ENCODE results near the gene POLRMT.
A peak's percentile ranks its signal among the peaks of the same experiment; 100 is the strongest.

Gene POLRMT

DNA sequence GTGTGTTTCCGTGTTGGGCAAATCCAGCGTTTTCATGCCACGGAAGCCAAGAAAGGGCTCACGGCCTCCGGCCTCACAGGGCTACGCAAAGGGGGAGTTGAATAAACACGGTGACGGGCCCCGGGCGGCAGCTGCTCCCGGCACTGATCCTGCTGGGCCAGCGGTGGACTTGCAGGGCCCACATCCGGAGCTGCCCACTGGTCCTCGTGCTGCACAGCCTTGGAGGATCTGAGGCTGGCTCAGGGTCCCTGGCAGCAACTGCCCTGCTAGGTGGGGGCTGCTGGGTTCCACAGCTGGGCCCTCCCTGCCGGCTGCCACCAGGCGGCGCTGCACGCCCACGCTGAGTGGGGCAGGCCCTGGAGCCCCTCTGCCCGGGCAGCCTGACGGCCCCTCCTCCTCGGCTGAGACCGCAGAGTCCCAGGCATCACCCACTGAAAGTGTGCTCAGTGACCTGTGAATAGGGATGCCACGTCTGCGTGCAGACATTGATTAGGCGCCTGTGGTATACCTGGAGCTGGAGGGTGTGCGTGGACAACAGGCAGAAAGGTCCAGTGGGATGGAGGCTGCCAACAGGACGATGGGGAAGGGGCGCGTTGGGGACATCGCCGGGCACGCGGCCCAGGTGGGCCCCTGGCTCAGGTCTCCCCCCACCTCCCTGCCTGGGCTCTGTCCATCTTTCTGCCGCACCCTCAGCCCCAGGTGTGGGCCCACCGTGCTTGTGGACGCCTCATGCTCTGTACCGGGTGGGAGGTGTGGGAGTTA lies 48.9 kb downstream of the POLRMT start (continued):
- TF ChIP-seq, protein P1, sequence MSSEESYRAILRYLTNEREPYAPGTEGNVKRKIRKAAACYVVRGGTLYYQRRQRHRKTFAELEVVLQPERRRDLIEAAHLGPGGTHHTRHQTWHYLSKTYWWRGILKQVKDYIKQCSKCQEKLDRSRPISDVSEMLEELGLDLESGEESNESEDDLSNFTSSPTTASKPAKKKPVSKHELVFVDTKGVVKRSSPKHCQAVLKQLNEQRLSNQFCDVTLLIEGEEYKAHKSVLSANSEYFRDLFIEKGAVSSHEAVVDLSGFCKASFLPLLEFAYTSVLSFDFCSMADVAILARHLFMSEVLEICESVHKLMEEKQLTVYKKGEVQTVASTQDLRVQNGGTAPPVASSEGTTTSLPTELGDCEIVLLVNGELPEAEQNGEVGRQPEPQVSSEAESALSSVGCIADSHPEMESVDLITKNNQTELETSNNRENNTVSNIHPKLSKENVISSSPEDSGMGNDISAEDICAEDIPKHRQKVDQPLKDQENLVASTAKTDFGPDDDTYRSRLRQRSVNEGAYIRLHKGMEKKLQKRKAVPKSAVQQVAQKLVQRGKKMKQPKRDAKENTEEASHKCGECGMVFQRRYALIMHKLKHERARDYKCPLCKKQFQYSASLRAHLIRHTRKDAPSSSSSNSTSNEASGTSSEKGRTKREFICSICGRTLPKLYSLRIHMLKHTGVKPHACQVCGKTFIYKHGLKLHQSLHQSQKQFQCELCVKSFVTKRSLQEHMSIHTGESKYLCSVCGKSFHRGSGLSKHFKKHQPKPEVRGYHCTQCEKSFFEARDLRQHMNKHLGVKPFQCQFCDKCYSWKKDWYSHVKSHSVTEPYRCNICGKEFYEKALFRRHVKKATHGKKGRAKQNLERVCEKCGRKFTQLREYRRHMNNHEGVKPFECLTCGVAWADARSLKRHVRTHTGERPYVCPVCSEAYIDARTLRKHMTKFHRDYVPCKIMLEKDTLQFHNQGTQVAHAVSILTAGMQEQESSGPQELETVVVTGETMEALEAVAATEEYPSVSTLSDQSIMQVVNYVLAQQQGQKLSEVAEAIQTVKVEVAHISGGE (tag by site-specific recombination; conservative IDR thresholded peaks at IDR 0.05; ENCODE audit: low read depth), result no peak
- TF ChIP-seq ZXDB (tag by site-specific recombination; IDR thresholded peaks at IDR 0.05) (peak; percentile 50; the same call in 1 of the 2 replicates), GLI2 (tag by site-specific recombination; IDR thresholded peaks at IDR 0.05; ENCODE audit: borderline replicate concordance, low read depth) (no peak), ZNF175 (tag by site-specific recombination; IDR thresholded peaks at IDR 0.05) (no peak), SCRT2 (tag by site-specific recombination; IDR thresholded peaks at IDR 0.05) (no peak), ZNF658 (tag by site-specific recombination; IDR thresholded peaks at IDR 0.05) (no peak), YY1 (tag by site-specific recombination; IDR thresholded peaks at IDR 0.05) (no peak), ZNF792 (tag by site-specific recombination; IDR thresholded peaks at IDR 0.05) (peak; percentile 98), GLIS2 (tag by site-specific recombination; IDR thresholded peaks at IDR 0.05) (no peak), EGR2 (tag by site-specific recombination; IDR thresholded peaks at IDR 0.05; ENCODE audit: low read depth) (peak; percentile 73), ZNF302 (tag by site-specific recombination; IDR thresholded peaks at IDR 0.05; ENCODE audit: low read depth) (no peak), BCL11B (tag by site-specific recombination; IDR thresholded peaks at IDR 0.05; ENCODE audit: low read depth) (no peak), ZNF324 (tag by site-specific recombination; IDR thresholded peaks at IDR 0.05) (no peak), ZBTB7A (tag by site-specific recombination; IDR thresholded peaks at IDR 0.05; ENCODE audit: low read depth) (0 out of 2 replicates have a peak, but pooled peaks have one; percentile 71), ZNF561 (tag by site-specific recombination; IDR thresholded peaks at IDR 0.05; ENCODE audit: borderline replicate concordance) (no peak), ZNF274 (IDR thresholded peaks at IDR 0.05; ENCODE audit: low read length) (no peak), ZNF274 (tag by site-specific recombination; IDR thresholded peaks at IDR 0.05; ENCODE audit: borderline replicate concordance) (no peak), ZNF843 (tag by site-specific recombination; IDR thresholded peaks at IDR 0.05) (0 out of 2 replicates have a peak, but pooled peaks have one; percentile 18), WT1 (tag by site-specific recombination; IDR thresholded peaks at IDR 0.05) (peak; percentile 11; the same call in 1 of the 2 replicates), ZSCAN23 (tag by site-specific recombination; IDR thresholded peaks at IDR 0.05) (no peak), ZSCAN30 (tag by site-specific recombination; IDR thresholded peaks at IDR 0.05) (peak; percentile 84), OSR2 (tag by site-specific recombination; IDR thresholded peaks at IDR 0.05) (no peak), ZNF221 (tag by site-specific recombination; IDR thresholded peaks at IDR 0.05; ENCODE audit: borderline replicate concordance) (no peak), ZBTB8A (tag by site-specific recombination; IDR thresholded peaks at IDR 0.05) (peak; percentile 19; the same call in 1 of the 2 replicates), ZFP69B (tag by site-specific recombination; IDR thresholded peaks at IDR 0.05) (0 out of 2 replicates have a peak, but pooled peaks have one; percentile 39), KLF8 (tag by site-specific recombination; IDR thresholded peaks at IDR 0.05) (peak; percentile 48; the same call in 1 of the 2 replicates), ZNF501 (tag by site-specific recombination; IDR thresholded peaks at IDR 0.05) (no peak), ZNF174 (tag by site-specific recombination; IDR thresholded peaks at IDR 0.05) (no peak), GLI4 (tag by site-specific recombination; IDR thresholded peaks at IDR 0.05) (no peak), ZBTB20 (tag by site-specific recombination; IDR thresholded peaks at IDR 0.05) (no peak; the same call in 1 of the 2 replicates), SP7 (tag by site-specific recombination; IDR thresholded peaks at IDR 0.05) (peak; percentile 51; the same call in 1 of the 2 replicates), ZNF560 (tag by site-specific recombination; IDR thresholded peaks at IDR 0.05; ENCODE audit: borderline replicate concordance) (no peak)
- TF ChIP-seq, protein P2, sequence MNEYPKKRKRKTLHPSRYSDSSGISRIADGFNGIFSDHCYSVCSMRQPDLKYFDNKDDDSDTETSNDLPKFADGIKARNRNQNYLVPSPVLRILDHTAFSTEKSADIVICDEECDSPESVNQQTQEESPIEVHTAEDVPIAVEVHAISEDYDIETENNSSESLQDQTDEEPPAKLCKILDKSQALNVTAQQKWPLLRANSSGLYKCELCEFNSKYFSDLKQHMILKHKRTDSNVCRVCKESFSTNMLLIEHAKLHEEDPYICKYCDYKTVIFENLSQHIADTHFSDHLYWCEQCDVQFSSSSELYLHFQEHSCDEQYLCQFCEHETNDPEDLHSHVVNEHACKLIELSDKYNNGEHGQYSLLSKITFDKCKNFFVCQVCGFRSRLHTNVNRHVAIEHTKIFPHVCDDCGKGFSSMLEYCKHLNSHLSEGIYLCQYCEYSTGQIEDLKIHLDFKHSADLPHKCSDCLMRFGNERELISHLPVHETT (tag by site-specific recombination; IDR thresholded peaks at IDR 0.05), result no peak
- TF ChIP-seq, protein P3, sequence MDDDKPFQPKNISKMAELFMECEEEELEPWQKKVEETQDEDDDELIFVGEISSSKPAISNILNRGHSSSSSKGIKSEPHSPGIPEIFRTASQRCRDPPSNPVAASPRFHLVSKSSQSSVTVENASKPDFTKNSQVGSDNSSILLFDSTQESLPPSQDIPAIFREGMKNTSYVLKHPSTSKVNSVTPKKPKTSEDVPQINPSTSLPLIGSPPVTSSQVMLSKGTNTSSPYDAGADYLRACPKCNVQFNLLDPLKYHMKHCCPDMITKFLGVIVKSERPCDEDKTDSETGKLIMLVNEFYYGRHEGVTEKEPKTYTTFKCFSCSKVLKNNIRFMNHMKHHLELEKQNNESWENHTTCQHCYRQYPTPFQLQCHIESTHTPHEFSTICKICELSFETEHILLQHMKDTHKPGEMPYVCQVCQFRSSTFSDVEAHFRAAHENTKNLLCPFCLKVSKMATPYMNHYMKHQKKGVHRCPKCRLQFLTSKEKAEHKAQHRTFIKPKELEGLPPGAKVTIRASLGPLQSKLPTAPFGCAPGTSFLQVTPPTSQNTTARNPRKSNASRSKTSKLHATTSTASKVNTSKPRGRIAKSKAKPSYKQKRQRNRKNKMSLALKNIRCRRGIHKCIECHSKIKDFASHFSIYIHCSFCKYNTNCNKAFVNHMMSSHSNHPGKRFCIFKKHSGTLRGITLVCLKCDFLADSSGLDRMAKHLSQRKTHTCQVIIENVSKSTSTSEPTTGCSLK (tag by site-specific recombination; IDR thresholded peaks at IDR 0.05), result no peak
